GM19240 (cell line): ENCODE results near the gene PLEKHG3.
"Not testable (repeated sequence)": the region's sequence is repeated elsewhere in the genome, so short reads cannot be mapped to it uniquely, and the experiment has no call there.

Source experiments
- DNase-seq: peaks from one replicate; pipeline ENCODE4 v3.0.0; 2011; ENCODE audit warnings: low spot score; ENCODE audit not compliant: insufficient read length

Gene PLEKHG3

DNA sequence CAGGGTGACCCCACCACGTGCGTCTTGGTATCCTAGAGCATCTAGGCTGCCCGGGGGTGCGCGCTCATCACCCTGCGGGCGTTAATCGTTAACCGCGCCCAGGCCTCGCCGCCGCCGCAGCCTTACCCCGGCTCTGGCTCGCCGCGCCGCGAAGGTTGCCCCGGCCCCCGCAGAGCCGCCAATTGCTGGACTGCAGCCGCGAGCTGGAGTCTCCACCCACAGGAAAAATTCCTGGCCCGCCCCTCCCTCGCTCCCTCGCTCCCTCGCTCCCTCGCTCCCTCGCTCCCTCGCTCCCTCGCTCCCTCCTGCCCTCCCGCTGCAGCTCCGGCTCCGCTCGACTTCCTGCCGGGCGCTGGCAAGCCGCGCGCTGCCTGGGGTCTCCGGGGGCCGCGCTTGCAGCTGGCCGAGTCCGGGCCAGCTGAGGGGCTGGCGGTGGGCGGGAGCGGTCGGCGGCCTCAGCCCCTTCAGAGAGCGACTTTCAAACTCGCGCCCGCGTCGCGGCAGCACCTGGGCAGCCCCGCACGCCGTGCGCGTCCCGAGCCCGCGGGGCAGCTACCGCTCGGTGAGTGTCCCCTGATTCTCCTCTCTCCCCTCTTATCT is at the start of gene PLEKHG3:
Gene PLEKHG3 (plus strand): TSS at position 282 of the 600 bp plus-strand sequence. CDS start 23,208 bp downstream, outside the sequence.
- no peak for DNase-seq

GRCh38 chr14:64654901-64655300 is 49.3 kb upstream of the PLEKHG3 start:
- no peak for DNase-seq

- no peak for DNase-seq
These were observed 47.2 kb upstream of the PLEKHG3 start for GRCh38 chr14:64656986-64657385.

DNA sequence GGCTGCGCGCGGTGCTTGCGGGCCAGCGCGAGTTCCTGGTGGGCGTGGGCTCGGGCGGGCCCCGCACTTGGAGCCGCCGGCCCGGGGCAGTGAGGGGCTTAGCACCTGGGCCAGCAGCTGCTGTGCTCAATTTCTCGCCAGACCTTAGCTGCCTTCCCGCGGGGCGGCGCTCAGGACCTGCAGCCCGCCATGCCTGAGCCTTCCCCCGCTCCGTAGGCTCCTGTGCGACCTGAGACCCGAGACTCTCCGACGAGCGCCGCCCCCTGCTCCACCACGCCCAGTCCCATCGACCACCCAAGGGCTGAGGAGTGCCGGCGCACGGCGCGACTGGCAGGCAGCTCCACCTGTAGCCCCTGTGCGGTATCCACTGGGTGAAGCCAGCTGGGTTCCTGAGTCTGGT is 46.0 kb upstream of the PLEKHG3 start:
- DNase-seq = no peak

DNA sequence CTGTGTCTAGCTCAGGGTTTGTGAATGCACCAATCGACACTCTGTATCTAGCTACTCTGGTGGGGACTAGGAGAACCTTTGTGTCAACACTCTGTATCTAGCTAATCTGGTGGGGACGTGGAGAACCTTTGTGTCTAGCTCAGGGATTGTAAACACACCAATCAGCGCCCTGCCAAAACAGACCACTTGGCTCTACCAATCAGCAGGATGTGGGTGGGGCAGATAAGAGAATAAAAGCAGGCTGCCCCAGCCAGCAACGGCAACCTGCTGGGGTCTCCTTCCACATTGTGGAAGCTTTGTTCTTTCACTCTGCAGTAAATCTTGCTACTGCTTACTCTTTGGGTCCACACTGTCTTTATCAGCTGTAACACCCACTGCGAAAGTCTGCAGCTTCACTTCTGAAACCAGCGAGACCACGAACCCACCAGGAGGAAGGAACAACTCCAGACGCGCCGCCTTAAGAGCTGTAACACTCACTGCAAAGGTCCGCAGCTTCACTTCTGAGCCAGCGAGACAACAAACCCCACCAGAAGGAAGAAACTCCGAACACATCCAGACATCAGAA is 45.4 kb upstream of the PLEKHG3 start:
- DNase-seq = not testable (repeated sequence)

DNA sequence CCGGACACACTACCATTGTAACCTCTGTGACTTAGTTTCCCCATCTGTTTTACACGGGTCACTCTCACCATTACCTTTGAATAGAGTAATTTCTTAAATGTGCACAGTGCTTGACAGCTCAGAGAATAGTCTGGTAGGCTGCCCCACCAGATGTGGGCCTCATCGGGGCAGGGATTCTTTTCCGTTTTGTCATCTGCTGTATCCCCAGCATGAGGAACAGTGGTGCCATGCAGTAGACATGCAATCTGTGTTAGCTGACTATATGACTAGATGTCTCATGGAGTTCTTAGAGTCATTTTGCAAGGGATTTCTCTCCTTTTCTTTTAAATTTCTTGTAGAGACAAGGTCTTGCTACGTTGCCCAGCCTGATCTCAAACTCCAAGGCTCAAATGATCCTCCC is 44.9 kb upstream of the PLEKHG3 start:
- no peak for DNase-seq

DNA sequence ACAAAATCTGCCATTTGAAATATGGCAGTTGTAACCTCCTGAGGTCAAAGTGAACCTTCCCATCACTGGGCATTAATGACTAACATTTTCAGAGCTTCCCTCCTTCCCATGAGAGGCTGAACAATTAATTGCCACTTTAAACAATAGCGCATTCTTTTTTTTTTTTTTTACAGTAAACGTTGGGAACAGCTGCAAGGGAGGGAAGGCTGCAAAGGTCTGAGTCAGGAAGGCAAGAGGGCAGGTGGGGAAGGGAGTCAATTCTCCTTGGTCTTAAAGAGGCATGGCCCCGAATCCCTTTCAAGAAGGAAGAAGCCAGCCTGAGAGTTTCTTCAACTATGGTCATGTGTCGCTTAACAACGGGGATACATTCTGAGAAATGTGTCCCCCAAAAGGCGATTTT is 41.0 kb upstream of the PLEKHG3 start:
- DNase-seq = no peak

- DNase-seq = no peak
These were observed 32.6 kb upstream of the PLEKHG3 start for GRCh38 chr14:64671591-64671990.

DNA sequence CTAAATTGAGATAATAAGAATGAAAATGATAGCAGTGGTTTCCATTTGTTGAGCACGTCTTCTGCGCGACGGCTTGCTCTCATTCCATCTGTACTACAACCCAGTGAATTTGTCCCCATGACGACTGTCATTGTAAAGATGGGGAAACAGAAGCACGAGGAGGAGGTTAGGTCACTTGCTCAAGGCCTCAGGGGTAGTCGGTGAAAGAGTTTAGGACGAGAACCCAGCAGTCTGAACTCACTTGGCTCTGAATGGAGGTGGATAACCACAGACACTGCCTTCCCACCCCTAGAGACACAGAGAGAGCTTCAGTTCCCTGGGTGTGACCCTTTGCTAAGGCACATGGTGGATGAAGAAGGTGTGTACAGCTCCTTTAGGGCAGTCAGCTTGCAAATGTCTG is 30.9 kb upstream of the PLEKHG3 start:
- DNase-seq = no peak

DNA sequence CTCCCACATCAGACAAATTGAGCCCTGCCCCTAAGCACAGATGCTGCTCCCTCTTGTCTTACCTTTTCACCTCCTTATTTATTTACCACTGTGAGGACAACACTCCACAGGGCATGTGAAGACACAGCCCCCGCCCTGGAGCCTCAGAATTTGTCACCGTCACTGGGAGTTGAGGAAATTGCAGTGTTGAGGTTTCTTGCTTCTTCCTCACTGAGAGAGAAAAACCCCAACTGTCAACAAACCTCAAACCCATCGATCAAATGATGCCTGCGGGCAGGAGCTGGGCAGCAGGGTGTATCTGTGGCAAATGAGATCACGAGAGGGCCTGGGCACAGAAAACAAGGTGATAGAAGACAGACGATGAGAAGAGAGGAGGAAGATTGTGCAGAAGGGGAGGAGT is 30.5 kb upstream of the PLEKHG3 start:
- no peak for DNase-seq

- no peak for DNase-seq
These were observed 29.4 kb upstream of the PLEKHG3 start for GRCh38 chr14:64674829-64675228.

GRCh38 chr14:64675312-64675711 is 28.9 kb upstream of the PLEKHG3 start:
- no peak for DNase-seq

DNA sequence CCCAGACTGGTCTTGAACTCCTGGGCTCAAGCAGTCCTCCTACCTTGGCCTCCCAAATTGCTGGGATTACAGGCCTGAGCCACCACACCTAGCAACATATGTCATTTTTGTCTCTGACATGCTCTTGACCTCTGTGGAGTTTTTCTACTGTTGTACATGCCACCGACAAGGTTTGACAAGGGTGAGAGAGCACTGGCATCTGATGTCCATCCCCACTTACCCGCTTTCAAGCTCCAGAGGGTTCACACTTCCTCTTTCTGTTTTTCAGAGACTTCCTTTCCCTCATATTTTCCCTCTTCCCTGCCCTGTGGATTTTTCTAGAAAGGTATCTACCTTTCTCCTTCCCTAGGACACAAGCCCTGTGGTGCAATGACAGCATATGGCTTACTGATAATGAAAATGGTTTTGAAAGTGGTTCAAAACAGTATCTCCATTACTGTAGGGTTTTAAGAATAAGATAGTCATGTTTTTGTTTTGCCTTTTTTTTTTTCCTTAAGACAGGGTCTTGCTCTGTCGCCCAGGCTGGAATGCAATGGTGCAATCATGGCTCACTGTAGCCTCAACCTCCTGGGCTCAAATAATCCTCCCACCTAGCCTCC is 27.7 kb upstream of the PLEKHG3 start:
- DNase-seq = no peak

DNA sequence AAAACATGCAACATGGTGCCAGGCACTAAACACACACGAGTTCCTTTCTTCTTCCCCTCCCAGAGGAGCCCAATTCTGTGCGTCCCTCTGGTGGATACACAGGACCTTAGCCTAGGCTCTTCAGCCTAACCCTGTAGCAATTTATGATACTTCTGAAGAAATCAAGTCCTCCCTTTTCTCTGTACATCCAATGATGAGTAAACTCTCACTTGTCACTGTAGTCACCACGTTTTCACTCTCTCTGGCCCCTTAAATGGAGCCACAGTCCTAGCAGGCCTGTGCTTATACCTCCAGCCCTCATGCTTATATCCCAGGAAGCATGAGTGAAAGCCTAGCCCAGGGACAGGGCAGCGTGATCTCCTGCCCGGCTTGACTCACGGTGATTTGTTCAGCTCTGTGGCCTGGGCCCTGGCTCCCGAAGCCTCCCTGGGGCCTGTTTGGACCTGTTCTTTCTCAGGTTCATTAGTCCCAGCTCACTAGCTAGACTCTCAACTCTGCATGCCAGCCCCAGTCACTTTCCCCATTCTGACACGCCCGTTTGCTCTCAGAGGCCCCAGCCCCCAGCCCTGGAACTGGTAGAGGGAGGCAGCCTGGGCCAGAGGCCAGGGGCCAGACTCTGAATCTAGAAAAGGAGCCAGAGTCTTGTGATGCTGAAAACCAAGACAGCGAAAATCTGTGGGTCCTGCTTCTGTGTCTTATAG is 24.1 kb upstream of the PLEKHG3 start:
- no peak for DNase-seq

- no peak for DNase-seq
These were observed 23.5 kb upstream of the PLEKHG3 start for GRCh38 chr14:64680714-64681065.

DNA sequence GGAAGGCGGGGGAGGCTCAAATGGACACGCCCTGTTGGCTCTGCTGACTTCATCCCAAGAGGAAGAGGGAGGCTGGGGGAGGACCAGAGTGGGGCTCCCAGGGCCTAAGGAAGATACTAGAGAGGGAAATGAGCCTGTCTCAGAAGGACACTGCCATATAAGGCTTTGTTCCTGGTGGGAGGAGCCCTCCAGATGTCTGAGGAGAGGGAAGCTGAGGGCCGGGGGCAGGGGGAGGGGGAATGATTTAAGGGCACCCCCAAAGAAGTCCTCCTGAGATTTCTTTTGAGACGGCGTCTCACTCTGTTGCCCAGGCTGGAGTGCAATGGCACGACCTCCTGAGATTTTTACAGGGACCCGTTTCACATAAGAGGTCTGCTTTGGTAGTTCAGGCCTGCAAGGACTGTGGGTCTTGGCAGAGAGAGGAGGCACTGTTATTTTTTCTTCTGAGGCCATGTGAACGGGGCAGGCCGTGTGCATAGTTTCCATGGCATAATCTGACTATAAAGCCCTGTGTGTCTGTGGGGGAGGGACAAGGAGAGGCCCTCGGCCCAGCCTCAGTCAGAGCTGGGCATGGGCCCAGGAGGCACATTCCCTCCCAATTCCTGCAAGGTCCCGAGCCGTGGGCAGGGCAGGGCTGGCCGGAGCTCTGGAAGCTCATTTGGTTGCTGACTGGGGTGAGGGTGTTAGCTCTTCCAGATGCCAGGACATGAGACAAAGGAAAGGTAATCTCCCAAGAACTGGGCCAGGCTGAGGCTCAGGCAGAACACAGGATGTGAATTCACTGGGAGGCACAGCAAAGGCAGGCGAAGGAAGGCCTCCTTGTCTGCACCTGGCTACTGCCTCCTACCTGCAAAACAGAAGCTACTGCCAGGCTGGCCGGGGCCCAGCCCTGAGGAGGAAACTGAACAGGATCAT is 22.2 kb upstream of the PLEKHG3 start:
- no peak for DNase-seq

GRCh38 chr14:64682843-64683242 is 21.4 kb upstream of the PLEKHG3 start:
- DNase-seq = no peak

- DNase-seq = no peak
These were observed 21.0 kb upstream of the PLEKHG3 start for GRCh38 chr14:64683264-64683663.

- no peak for DNase-seq
These were observed 20.1 kb upstream of the PLEKHG3 start for GRCh38 chr14:64684091-64684490.

- DNase-seq = no peak
These were observed 18.6 kb upstream of the PLEKHG3 start for GRCh38 chr14:64685371-64686281.

DNA sequence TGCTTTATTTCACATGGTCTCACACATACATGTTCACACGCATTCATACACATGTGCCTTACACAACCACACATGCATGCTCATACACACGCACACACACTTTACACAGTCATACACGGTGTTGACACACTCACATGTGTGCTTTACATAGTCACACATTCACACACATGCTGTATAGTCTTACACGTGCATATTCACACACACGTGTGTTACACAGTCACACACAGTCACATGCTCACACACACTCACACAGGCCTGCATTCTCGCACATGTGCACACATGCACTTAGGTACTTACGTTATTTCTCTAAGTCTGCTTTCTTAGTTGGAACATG is 18.0 kb upstream of the PLEKHG3 start:
- no peak for DNase-seq
